Neural cell (in vitro differentiated cells): ENCODE measurements around the gene GRWD1.

Experiments used
- CTCF ChIP-seq: fragments of 450-650 bp; IDR thresholded peaks from 2 replicates; pipeline ENCODE4 v1.5.1; 2014; ENCODE audit warnings: antibody characterized with exemption, mild to moderate bottlenecking, moderate library complexity; ENCODE audit not compliant: poor library complexity, severe bottlenecking
- EP300 ChIP-seq: fragments of 450-650 bp; conservative IDR thresholded peaks from 2 replicates; pipeline ENCODE4 v1.6.1; 2014; ENCODE audit warnings: antibody characterized with exemption, mild to moderate bottlenecking, moderate library complexity; ENCODE audit not compliant: poor library complexity, severe bottlenecking
- EZH2 ChIP-seq: fragments of 200-600, 300-800 bp; shearing (Covaris generic), sonication (generic); IDR thresholded peaks from 2 replicates; pipeline ENCODE4 v1.6.1; 2014; ENCODE audit warnings: antibody characterized with exemption, low read length, borderline replicate concordance, mild to moderate bottlenecking; ENCODE audit not compliant: insufficient read depth, poor library complexity, severe bottlenecking
- MXI1 ChIP-seq: fragments of 450-650 bp; conservative IDR thresholded peaks from 2 replicates; pipeline ENCODE4 v1.6.1; 2014; ENCODE audit warnings: antibody characterized with exemption, mild to moderate bottlenecking; ENCODE audit not compliant: poor library complexity, severe bottlenecking
- POLR2AphosphoS5 ChIP-seq: IDR thresholded peaks from 2 replicates; pipeline ENCODE4 v1.6.1; 2012
- RAD21 ChIP-seq: fragments of 450-650 bp; conservative IDR thresholded peaks from 2 replicates; pipeline ENCODE4 v1.6.1; 2014; ENCODE audit warnings: antibody characterized with exemption, mild to moderate bottlenecking, moderate library complexity
- REST ChIP-seq: IDR thresholded peaks from 2 replicates; pipeline ENCODE4 v1.6.1; 2012; ENCODE audit warnings: borderline replicate concordance
- SMC3 ChIP-seq: fragments of 450-650 bp; conservative IDR thresholded peaks from 2 replicates; pipeline ENCODE4 v1.6.1; 2014; ENCODE audit warnings: antibody characterized with exemption, mild to moderate bottlenecking, moderate library complexity; ENCODE audit not compliant: poor library complexity
- TAF1 ChIP-seq: IDR thresholded peaks from 2 replicates; pipeline ENCODE4 v1.6.1; 2012; ENCODE audit warnings: low read depth

GRCh38 chr19:48481846-48482639, 36.3 kb downstream of the GRWD1 start:
- TF ChIP-seq CTCF: no peak
- TF ChIP-seq REST: no peak
- no peak for TF ChIP-seq TAF1
- TF ChIP-seq EP300: no peak
- TF ChIP-seq EZH2: no peak
- no peak for TF ChIP-seq POLR2AphosphoS5
- TF ChIP-seq RAD21: no peak
- no peak for TF ChIP-seq MXI1
- no peak for TF ChIP-seq SMC3
